Measurements from ENCODE around the gene MBL2. TPM values are rescaled to one million over a fixed set of nuclear protein-coding genes. Genes with fewer than 3 reads are reported as not detected.

The MBL2 gene
- total RNA-seq = not detected

GRCh38 chr10:52772623-52773022 is at the start of gene MBL2:
Gene MBL2, minus strand, starts transcription at chr10:52772784. Its CDS starts 1,149 bp downstream, at chr10:52771635.

